VCaP (cell line): Measurements from ENCODE around the gene RFPL3.
"Not testable (repeated sequence)": the region's sequence is repeated elsewhere in the genome, so short reads cannot be mapped to it uniquely, and the experiment has no call there.

ENCODE experiments used
- H3K27ac ChIP-seq: fragments of 450-650 bp; 2 replicates; pipeline ENCODE4 v1.5.1; 2017
- TF ChIP-seq, protein P1 (sequence below): fragments of 450-650 bp; conservative IDR thresholded peaks from 2 replicates; pipeline ENCODE4 v1.5.1; 2017; ENCODE audit warnings: mild to moderate bottlenecking, moderate library complexity

RFPL3 gene

DNA sequence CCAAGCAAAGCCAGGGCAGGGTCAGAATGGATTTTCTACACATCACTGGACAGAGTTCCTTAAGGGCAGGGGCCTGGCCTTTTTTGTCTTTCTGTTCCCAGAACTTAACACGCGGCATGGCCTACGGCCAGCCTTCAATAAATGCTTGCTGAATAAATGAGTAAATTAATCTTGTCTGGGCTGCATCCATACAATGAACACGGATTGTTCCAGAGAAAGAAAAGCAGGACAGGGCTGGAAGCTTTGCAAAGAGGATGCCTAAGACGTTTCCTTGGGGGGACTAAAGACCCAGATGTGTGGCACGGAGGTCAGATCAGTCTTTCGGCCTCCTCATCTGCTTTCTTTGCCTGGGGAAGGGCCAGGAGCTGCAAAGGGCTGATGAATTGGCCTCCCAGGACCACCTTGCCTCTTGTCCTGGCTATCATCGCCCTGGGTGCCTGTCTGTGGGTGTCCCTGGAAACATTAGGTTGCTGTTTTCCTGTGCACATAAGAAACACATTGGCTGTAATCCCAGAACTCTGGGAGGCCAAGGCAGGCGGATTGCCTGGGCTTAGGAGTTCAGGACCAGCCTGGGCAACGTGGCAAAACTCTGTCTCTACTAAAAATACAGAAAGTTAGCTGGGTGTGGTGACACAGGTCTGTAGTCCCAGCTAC, 20.8 kb upstream of the RFPL3 start:
- H3K27ac ChIP-seq: no peak overlapping the region
- TF ChIP-seq, protein P1, sequence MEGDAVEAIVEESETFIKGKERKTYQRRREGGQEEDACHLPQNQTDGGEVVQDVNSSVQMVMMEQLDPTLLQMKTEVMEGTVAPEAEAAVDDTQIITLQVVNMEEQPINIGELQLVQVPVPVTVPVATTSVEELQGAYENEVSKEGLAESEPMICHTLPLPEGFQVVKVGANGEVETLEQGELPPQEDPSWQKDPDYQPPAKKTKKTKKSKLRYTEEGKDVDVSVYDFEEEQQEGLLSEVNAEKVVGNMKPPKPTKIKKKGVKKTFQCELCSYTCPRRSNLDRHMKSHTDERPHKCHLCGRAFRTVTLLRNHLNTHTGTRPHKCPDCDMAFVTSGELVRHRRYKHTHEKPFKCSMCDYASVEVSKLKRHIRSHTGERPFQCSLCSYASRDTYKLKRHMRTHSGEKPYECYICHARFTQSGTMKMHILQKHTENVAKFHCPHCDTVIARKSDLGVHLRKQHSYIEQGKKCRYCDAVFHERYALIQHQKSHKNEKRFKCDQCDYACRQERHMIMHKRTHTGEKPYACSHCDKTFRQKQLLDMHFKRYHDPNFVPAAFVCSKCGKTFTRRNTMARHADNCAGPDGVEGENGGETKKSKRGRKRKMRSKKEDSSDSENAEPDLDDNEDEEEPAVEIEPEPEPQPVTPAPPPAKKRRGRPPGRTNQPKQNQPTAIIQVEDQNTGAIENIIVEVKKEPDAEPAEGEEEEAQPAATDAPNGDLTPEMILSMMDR: no peak

DNA sequence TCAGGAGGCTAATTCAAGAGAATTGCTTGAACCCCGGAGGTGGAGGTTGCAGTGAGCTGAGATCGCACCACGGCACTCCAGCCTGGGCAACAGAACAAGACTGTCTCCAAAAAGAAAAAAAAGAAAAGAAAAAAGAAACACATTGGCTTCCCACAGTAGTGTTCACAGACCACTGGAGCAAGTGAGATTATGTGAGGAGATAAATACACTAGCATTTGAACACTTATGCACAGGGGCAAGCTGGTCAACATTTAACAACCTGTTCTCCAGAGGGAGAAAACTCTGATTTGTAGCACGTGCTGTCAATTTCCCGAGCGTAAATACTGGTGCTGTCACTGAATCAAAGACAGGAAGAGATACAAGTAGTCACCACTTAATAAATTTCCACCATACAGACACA, 20.2 kb upstream of the RFPL3 start:
- H3K27ac ChIP-seq: not testable (repeated sequence)

DNA sequence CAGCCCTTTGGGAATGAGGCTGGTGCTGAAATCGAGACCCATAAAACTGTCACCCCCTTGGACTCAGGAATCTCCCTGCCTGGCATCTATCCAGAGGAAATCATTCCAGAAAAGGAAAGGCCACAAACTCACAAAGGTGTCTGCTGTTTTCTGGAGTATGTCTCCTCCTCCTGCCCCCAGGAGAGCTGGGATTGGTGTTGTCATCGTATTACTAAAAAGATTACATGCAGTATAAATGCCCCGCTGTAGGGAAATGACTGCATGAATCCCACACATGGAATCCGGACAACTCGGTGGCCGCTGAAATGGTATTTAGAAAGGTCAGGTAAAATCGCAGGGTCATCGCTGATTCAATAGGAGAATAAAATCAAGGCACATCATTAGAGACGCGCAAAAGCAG, 18.9 kb upstream of the RFPL3 start:
- TF ChIP-seq, protein P1: no peak

DNA sequence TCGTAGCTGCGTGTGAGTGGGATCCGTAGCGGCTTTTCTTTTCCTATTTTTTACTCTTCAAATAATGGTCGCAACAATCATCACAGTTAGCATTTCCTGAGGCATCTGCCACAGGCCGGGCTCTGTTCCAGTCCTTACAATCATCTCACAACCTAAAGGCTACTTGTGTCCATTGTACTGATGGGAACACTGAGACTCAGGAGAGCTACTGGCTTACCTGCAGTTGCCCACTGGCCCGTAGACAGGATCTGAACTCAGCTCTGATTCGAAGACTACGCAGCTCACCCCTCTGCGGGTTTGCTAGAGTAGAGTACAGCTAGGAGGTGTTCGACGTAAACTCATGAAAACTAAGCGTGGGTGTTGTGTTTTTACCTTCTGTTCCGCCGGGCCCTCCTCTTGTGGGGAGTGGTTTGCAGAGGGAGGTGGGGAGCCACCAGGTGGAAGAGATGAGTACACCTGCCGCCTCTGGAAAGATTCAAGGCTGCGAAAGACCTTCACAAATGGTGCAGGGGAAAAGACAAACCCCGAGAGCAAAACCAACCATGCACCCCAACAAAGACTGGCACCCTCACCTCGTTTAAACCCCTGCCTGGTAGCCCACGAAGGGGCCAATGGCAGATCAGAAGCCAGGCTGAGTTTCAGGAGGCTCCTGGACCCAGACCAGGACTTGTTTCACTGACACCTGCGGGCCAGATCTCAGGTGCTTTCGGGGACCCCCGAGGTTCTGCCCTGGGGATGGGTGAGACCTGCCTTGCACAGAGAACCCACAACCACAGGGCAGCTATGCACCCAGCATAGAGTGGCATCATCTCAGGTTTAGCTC, 18.3 kb upstream of the RFPL3 start:
- TF ChIP-seq, protein P1: no peak
- no peak overlapping the region for H3K27ac ChIP-seq

More for the DNA sequence above, 18.9 kb upstream of the RFPL3 start:
- H3K27ac ChIP-seq: no peak overlapping the region

DNA sequence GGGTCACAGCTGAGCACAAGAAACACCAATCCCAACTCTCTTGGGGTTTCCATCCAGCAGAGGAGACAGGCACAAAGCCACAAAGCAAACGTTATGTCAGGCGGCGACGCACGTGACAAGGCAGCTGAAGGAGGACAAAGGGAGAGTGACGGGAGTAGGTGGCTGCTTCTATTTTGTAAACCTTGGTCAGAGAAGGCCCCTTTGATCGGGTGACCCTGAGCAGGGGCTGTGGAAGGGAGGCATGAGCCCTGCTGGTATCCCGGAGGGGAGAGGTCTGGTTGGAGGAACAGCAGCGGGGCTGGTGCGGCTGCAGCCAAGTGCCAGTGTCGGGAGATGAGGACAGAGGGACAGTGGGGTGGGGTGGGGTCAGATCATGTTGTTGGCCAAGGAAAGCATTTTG, 17.3 kb upstream of the RFPL3 start:
- TF ChIP-seq, protein P1: no peak
- H3K27ac ChIP-seq: no peak overlapping the region

DNA sequence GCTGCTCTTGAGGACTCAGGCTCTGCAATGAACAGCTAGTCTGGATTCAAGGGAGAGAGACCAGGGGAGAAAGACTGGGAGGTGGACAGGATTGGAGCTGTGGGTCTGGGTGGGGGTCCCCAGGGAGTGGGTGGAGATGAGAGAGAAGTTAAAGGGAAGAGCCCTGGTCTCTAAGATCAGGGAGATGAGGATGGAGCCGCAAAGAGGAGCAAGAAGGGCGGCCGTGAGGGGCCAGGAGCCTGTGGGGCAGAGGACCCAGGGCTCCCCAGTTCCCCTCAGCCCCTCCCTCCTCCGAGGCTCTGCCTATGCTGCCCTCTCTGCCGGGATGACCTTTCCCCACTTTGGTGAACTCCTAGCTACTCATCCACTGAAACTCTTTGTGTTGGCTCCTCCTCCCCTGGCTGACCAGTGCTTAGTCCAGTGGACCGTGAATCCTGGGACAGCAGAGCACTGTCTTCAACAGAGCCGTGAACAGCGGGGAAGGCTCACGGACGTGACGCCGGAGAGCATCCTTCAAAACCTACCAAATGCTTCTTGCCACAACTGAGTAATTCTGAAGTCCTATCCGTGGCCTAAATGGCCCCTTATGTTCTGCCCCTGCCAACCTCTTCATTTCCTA, 16.4 kb upstream of the RFPL3 start:
- H3K27ac ChIP-seq: no peak overlapping the region
- TF ChIP-seq, protein P1: no peak

DNA sequence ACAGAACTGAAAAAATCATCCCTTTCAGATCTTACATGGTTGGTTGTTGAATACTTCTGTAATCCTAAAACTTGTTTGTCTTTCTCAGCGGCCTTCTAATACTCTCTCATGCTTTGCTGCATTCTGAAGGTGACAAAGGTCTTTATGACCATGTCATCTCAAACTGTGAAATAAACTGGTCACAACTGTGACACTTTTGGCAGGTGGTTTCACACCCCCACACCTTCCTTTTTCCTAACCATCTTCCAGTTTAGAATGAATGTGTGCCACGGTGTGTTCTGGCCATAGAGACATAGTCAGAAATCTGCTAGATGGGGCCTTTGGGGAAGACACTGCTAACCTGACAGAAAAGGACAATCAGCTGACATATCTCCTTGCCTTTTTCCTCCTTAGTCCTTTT, 14.7 kb upstream of the RFPL3 start:
- TF ChIP-seq, protein P1: no peak
- no peak overlapping the region for H3K27ac ChIP-seq

DNA sequence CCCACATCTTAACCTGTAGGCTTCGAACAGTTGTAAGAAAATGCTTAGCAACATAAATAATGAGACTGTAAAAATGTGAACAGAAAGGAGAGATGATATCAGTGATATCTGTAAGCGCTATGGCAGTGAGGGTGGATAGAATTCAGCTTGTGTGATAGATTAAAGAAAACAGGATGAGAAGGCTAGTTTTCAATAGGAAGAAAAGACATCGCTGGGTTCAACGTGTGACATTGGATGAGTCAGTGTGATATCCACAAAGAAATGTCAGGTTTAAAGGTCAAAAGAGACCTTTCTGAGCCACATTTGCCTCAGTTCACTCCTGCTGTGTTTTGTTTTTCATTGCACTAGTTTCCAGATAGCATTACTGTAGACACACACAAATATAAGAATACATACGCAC, 13.7 kb upstream of the RFPL3 start:
- no peak overlapping the region for H3K27ac ChIP-seq
- TF ChIP-seq, protein P1: no peak
